C4-2B (cell line): ENCODE measurements around the gene OPA3.

Experiments used
- ZFX ChIP-seq: fragments of 450-650 bp; IDR thresholded peaks from 2 replicates; pipeline ENCODE4 v1.6.1; 2017
- TF ChIP-seq, protein P1 (sequence below): fragments of 450-650 bp; conservative IDR thresholded peaks from 2 replicates; pipeline ENCODE4 v1.5.1; 2017; ENCODE audit warnings: mild to moderate bottlenecking

DNA sequence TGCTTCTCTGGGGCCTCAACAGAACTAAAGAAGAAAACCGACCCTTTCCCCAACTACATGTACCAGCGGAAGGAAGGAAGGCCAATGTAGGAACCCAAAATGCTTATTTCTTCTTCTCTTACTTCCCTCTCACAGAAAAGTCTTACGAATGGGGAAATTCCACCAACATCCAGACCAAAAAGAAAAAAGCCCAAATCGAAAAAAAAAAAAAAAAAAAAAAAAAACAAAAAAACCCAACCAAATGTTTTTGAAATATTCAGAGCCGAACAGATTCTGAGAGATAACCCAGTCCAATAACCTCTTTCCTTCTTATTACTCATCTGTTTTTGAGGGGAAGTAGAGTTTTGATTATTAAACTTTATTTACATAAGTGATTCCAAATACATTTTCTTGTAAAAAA lies 82.5 kb downstream of the OPA3 start:
- TF ChIP-seq, protein P1, sequence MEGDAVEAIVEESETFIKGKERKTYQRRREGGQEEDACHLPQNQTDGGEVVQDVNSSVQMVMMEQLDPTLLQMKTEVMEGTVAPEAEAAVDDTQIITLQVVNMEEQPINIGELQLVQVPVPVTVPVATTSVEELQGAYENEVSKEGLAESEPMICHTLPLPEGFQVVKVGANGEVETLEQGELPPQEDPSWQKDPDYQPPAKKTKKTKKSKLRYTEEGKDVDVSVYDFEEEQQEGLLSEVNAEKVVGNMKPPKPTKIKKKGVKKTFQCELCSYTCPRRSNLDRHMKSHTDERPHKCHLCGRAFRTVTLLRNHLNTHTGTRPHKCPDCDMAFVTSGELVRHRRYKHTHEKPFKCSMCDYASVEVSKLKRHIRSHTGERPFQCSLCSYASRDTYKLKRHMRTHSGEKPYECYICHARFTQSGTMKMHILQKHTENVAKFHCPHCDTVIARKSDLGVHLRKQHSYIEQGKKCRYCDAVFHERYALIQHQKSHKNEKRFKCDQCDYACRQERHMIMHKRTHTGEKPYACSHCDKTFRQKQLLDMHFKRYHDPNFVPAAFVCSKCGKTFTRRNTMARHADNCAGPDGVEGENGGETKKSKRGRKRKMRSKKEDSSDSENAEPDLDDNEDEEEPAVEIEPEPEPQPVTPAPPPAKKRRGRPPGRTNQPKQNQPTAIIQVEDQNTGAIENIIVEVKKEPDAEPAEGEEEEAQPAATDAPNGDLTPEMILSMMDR, result no peak
- TF ChIP-seq ZFX, result no peak
